ENCODE results near the gene SLC36A1.

DNA sequence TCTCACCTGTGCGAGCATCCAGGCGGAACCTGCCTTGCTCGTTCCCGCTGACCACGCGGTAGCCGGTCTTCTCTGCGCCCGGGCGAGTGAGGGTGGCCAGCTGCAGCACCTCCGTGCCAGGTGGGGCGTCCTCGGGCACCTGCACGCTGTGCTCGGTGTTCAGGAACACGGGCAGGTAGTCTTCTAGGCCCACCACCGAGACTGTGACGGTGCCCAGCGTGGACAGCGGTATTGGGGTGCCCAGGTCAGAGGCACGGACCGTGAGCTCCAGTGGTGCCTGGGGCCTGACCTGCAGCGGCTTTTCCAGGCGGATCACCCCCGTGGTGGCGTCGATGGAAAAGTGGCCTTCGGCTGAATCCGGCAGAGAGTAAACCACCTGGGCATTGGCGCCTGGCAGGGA, 84.2 kb downstream of the SLC36A1 start:
- TF ChIP-seq, protein P1, sequence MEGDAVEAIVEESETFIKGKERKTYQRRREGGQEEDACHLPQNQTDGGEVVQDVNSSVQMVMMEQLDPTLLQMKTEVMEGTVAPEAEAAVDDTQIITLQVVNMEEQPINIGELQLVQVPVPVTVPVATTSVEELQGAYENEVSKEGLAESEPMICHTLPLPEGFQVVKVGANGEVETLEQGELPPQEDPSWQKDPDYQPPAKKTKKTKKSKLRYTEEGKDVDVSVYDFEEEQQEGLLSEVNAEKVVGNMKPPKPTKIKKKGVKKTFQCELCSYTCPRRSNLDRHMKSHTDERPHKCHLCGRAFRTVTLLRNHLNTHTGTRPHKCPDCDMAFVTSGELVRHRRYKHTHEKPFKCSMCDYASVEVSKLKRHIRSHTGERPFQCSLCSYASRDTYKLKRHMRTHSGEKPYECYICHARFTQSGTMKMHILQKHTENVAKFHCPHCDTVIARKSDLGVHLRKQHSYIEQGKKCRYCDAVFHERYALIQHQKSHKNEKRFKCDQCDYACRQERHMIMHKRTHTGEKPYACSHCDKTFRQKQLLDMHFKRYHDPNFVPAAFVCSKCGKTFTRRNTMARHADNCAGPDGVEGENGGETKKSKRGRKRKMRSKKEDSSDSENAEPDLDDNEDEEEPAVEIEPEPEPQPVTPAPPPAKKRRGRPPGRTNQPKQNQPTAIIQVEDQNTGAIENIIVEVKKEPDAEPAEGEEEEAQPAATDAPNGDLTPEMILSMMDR (IDR thresholded peaks at IDR 0.05; ENCODE audit: low read depth, low read length, poor library complexity, severe bottlenecking) = no peak
- no peak for TF ChIP-seq EZH2phosphoT487 (IDR thresholded peaks at IDR 0.05; ENCODE audit: borderline replicate concordance, low read length)
